ENCODE results near the gene KCTD10.

- TF ChIP-seq, protein P1, sequence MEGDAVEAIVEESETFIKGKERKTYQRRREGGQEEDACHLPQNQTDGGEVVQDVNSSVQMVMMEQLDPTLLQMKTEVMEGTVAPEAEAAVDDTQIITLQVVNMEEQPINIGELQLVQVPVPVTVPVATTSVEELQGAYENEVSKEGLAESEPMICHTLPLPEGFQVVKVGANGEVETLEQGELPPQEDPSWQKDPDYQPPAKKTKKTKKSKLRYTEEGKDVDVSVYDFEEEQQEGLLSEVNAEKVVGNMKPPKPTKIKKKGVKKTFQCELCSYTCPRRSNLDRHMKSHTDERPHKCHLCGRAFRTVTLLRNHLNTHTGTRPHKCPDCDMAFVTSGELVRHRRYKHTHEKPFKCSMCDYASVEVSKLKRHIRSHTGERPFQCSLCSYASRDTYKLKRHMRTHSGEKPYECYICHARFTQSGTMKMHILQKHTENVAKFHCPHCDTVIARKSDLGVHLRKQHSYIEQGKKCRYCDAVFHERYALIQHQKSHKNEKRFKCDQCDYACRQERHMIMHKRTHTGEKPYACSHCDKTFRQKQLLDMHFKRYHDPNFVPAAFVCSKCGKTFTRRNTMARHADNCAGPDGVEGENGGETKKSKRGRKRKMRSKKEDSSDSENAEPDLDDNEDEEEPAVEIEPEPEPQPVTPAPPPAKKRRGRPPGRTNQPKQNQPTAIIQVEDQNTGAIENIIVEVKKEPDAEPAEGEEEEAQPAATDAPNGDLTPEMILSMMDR (IDR thresholded peaks at IDR 0.05) = no peak
- TF ChIP-seq POLR2A (IDR thresholded peaks at IDR 0.05; ENCODE audit: low read depth) (no peak), POLR2AphosphoS5 (IDR thresholded peaks at IDR 0.05) (no peak), EP300 (IDR thresholded peaks at IDR 0.05) (no peak)
Observed at GRCh38 chr12:109496306-109496705, 19.2 kb upstream of the KCTD10 start.
